Measurements from ENCODE around the gene CHD2. TPM values are rescaled to one million over a fixed set of nuclear protein-coding genes. Genes with fewer than 3 reads are reported as not detected.
A peak's percentile ranks its signal among the peaks of the same experiment; 100 is the strongest.
"Not testable (repeated sequence)": the region's sequence is repeated elsewhere in the genome, so short reads cannot be mapped to it uniquely, and the experiment has no call there.

Gene CHD2
- total RNA-seq = 155 TPM

GRCh38 chr15:92899948-92900730 lies at the start of gene CHD2:
Gene CHD2 (plus strand): TSS chr15:92900324. CDS start chr15:92901238, 914 bp downstream.
- DNase-seq = peak; percentile 94

GRCh38 chr15:92853222-92853621 lies 46.9 kb upstream of the CHD2 start:
- no peak for DNase-seq

GRCh38 chr15:92861742-92862141 lies 38.4 kb upstream of the CHD2 start:
- DNase-seq = no peak

GRCh38 chr15:92864127-92864814 lies 35.9 kb upstream of the CHD2 start:
- no peak for DNase-seq

GRCh38 chr15:92869263-92869940 lies 30.7 kb upstream of the CHD2 start:
- DNase-seq = no peak

GRCh38 chr15:92870010-92870591 lies 30.0 kb upstream of the CHD2 start:
- no peak for DNase-seq

GRCh38 chr15:92872967-92873366 lies 27.2 kb upstream of the CHD2 start:
- DNase-seq = not testable (repeated sequence)

GRCh38 chr15:92877000-92877399 lies 23.1 kb upstream of the CHD2 start:
- DNase-seq = no peak

- DNase-seq = no peak
Observed at GRCh38 chr15:92877416-92877815, 22.7 kb upstream of the CHD2 start.

- DNase-seq = no peak
Observed at GRCh38 chr15:92878593-92879053, 21.5 kb upstream of the CHD2 start.

- DNase-seq = no peak
Observed at GRCh38 chr15:92879949-92880725, 20.0 kb upstream of the CHD2 start.

- DNase-seq = no peak
Observed at GRCh38 chr15:92880796-92881195, 19.3 kb upstream of the CHD2 start.

GRCh38 chr15:92881211-92881754 lies 18.8 kb upstream of the CHD2 start:
- DNase-seq = peak; percentile 92

- DNase-seq = peak; percentile 100
Observed at GRCh38 chr15:92881802-92882696, 18.1 kb upstream of the CHD2 start.

GRCh38 chr15:92882697-92883162 lies 17.4 kb upstream of the CHD2 start:
- no peak for DNase-seq

- peak; percentile 79 for DNase-seq
Observed at GRCh38 chr15:92883163-92883875, 16.8 kb upstream of the CHD2 start.

GRCh38 chr15:92883876-92884435 lies 16.2 kb upstream of the CHD2 start:
- DNase-seq = peak; percentile 67

GRCh38 chr15:92884436-92885223 lies 15.5 kb upstream of the CHD2 start:
- DNase-seq = peak; percentile 66
